HL-60 (cell line): Measurements from ENCODE around the gene AFF3.

Experiments
- DNase-seq, 2 experiments: peaks; one replicate each; pipeline ENCODE4 v3.0.0-alpha.2; 2010 to 2020; ENCODE audit warnings: low read depth in 1 of 2, low spot score in 1 of 2
- H3K27ac ChIP-seq: fragments of 250-450 bp; sonication (Bioruptor Pico); replicated peaks from 2 replicates; pipeline ENCODE4 v1.5.1; 2020; ENCODE audit warnings: mild to moderate bottlenecking, moderate library complexity
- H3K27me3 ChIP-seq: fragments of 250-450 bp; sonication (Bioruptor Pico); 2 replicates; pipeline ENCODE4 v1.5.1; 2021; ENCODE audit warnings: mild to moderate bottlenecking, moderate library complexity; ENCODE audit not compliant: insufficient read depth, poor library complexity, severe bottlenecking
- H3K4me3 ChIP-seq: replicated peaks from 2 replicates; pipeline ENCODE4 v1.5.1; 2011; ENCODE audit warnings: mild to moderate bottlenecking, control low read depth, low read length; ENCODE audit not compliant: insufficient read depth
- CTCF ChIP-seq: IDR thresholded peaks from one replicate; pipeline ENCODE4 v1.5.1; 2011; ENCODE audit warnings: low read length, control low read depth, inconsistent platforms; ENCODE audit not compliant: insufficient read depth
- GABPA ChIP-seq: IDR thresholded peaks from 2 replicates; pipeline ENCODE4 v1.6.1; 2012; ENCODE audit warnings: low read depth
- POLR2AphosphoS5 ChIP-seq: IDR thresholded peaks from 2 replicates; pipeline ENCODE4 v1.6.1; 2012; ENCODE audit warnings: low read depth
- REST ChIP-seq: IDR thresholded peaks from 2 replicates; pipeline ENCODE4 v1.6.1; 2012; ENCODE audit warnings: low read depth; ENCODE audit not compliant: insufficient replicate concordance
- SPI1 ChIP-seq: IDR thresholded peaks from 2 replicates; pipeline ENCODE4 v1.6.1; 2012; ENCODE audit warnings: low read depth, mild to moderate bottlenecking, borderline replicate concordance
- long read RNA-seq: library from polyadenylated mRNA; unstranded; transcript quantifications from one replicate; pipeline ENCODE4 v2.0.0, GENCODE V29; 2020

Gene AFF3
- long read RNA-seq, partial matches to known transcripts = 0 of 1 reads
- long read RNA-seq, other reads (novel, unspliced or antisense) = 1 of 1 reads

- Histone ChIP-seq H3K4me3 (peak within 1 kb of the TSS; percentile 61), H3K27ac (no peak within 1 kb of the TSS), H3K27me3 (no peaks in the 10 kb centered on the region)
- DNase-seq = peak; percentile 2 to 89
- TF ChIP-seq GABPA (no peak), REST (no peak), SPI1 (0 out of 2 replicates have a peak, but pooled peaks have one; percentile 16)
These were observed at the start of gene AFF3 for GRCh38 chr2:100142393-100142792. Gene AFF3 (minus strand): TSS chr2:100142590. CDS start chr2:100104454, 38,136 bp downstream.

GRCh38 chr2:100189387-100189786 is 47.0 kb upstream of the AFF3 start:
- Histone ChIP-seq H3K27ac (no peak overlapping the region), H3K27me3 (peaks cover 3% of the 10 kb centered on the region), H3K4me3 (no peak overlapping the region)
- DNase-seq = no peak
- TF ChIP-seq SPI1 (no peak), GABPA (no peak), POLR2AphosphoS5 (no peak), CTCF (no peak), REST (no peak)

- Histone ChIP-seq H3K4me3 (no peak overlapping the region), H3K27me3 (peaks cover 3% of the 10 kb centered on the region), H3K27ac (no peak overlapping the region)
- no peak for TF ChIP-seq CTCF
- no peak for DNase-seq
These were observed 45.9 kb upstream of the AFF3 start for GRCh38 chr2:100188326-100188725.

- Histone ChIP-seq H3K27ac (no peak overlapping the region), H3K4me3 (no peak overlapping the region), H3K27me3 (peaks cover 3% of the 10 kb centered on the region)
- DNase-seq = no peak
- TF ChIP-seq SPI1 (no peak), GABPA (no peak), CTCF (no peak), POLR2AphosphoS5 (no peak), REST (no peak)
These were observed 43.7 kb upstream of the AFF3 start for GRCh38 chr2:100186126-100186525.
